Left lung (tissue), 10 donors: Measurements from ENCODE around the gene SLC22A23. TPM values are rescaled to one million over a fixed set of nuclear protein-coding genes. Genes with fewer than 3 reads are reported as not detected.

Experiments used
- ATAC-seq: fragments of 200-7000 bp; cut with Tn5 transposase; one replicate; pipeline ENCODE4 v1.9.1; 2020; ENCODE audit warnings: moderate library complexity
- DNase-seq, 4 donors: peaks; one replicate each; pipeline ENCODE4 v3.0.0-alpha.2; 2013 to 2020
- H3K27ac ChIP-seq, 2 donors: fragments of 200-600 bp; sonication (generic) in 1 of 2; one replicate each; pipeline versions ENCODE4 v1.5.0 to v1.8.0; 2020 to 2021
- H3K27me3 ChIP-seq, 2 donors: fragments of 200-600 bp; sonication (generic) in 1 of 2; one replicate each; pipeline versions ENCODE4 v1.5.0 to v1.8.0; 2020 to 2021
- H3K36me3 ChIP-seq, 2 donors: fragments of 200-600 bp; sonication (generic) in 1 of 2; one replicate each; pipeline versions ENCODE4 v1.5.0 to v1.8.0; 2020 to 2021
- H3K4me1 ChIP-seq, 2 donors: fragments of 200-600 bp; one replicate each; pipeline ENCODE4 v1.8.0; 2021
- H3K4me3 ChIP-seq, 2 donors: fragments of 200-600 bp; sonication (generic) in 1 of 2; one replicate each; pipeline versions ENCODE4 v1.5.0 to v1.8.0; 2020 to 2021; ENCODE audit warnings: mild to moderate bottlenecking in 1 of 2
- H3K9me3 ChIP-seq, 2 donors: fragments of 200-600 bp; sonication (generic) in 1 of 2; one replicate each; pipeline versions ENCODE4 v1.5.0 to v1.8.0; 2020 to 2021
- CTCF ChIP-seq, 2 donors: fragments of 200-600 bp; sonication (generic) in 1 of 2; IDR thresholded peaks; one replicate each; pipeline versions ENCODE4 v1.5.0 to v1.8.0; 2021; ENCODE audit warnings: antibody characterized with exemption in 2 of 2
- intact Hi-C, 2 donors: fragments of 100-400 bp; cut with DNase I; formaldehyde crosslinking; loops; one replicate each; pipeline versions ENCODE4 v1.11.2 to v1.14.2; 2022
- polyA plus RNA-seq, 6 donors: library from polyadenylated mRNA; unstranded; fragments of 120-200 nt; gene quantifications; one replicate each; pipeline ENCODE4 v1.2.1, GENCODE V29; 2013; ENCODE audit not compliant: insufficient read length in 6 of 6
- total RNA-seq, 2 donors: library from RNA; stranded (reverse); fragmentation: NEBNext Ultra II Directional; extraction: Animal tissue kit (Norgen Biotek cat#: 25700); gene quantifications; one replicate each; pipeline ENCODE4 v1.2.1, GENCODE V29; 2021
- donor health status: DM: no; HTN: yes; CAD: no.
- donor health status: DM: no; HTN: no; CAD: no.

The SLC22A23 gene
- total and polyA plus RNA-seq, 8 donors: 19.7 to 31.2 (median 23.9) TPM

DNA sequence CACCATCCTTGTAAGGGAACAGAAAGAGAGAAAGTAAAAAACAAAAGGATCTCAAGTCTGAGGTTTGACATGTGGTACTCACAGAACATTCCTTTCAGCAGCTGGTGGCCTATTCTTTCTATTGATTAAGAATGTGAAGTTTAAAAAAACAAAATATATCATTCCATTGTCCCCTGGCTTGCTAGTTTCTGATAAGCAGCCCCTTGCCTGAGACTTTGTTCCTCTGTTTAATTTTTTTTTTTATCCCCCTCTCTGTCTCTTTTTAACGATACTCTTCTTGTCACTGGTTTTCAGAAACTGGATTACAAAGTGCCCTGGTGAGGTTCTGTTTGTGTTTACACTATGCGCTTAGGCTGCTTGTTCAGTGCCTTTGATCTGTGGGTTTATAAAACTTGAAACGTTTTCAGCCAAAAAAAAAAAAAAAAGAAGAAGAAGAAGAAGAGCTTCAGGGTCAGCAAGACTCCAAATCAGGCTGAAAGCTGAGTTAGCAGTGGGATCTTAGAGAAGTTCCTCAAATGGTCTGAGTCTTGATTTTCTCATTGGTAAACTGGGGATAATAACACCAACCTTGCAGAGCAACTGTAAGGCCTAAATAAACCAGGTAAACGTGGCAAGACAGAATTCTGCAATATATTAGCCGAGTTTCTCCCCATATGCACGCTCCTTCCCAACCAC, 45.1 kb upstream of the SLC22A23 start:
- Histone ChIP-seq H3K4me3 (no peak overlapping the region), H3K27ac (no peak overlapping the region), H3K27me3 (no peaks in the 10 kb centered on the region), H3K36me3 (no peaks in the 10 kb centered on the region), H3K9me3 (no peaks in the 10 kb centered on the region), H3K4me1 (no peaks in the 10 kb centered on the region)
- DNase-seq (no peak), ATAC-seq (no peak)
- intact Hi-C loops: no loop called here
- no peak for TF ChIP-seq CTCF (IDR thresholded peaks at IDR 0.05)

DNA sequence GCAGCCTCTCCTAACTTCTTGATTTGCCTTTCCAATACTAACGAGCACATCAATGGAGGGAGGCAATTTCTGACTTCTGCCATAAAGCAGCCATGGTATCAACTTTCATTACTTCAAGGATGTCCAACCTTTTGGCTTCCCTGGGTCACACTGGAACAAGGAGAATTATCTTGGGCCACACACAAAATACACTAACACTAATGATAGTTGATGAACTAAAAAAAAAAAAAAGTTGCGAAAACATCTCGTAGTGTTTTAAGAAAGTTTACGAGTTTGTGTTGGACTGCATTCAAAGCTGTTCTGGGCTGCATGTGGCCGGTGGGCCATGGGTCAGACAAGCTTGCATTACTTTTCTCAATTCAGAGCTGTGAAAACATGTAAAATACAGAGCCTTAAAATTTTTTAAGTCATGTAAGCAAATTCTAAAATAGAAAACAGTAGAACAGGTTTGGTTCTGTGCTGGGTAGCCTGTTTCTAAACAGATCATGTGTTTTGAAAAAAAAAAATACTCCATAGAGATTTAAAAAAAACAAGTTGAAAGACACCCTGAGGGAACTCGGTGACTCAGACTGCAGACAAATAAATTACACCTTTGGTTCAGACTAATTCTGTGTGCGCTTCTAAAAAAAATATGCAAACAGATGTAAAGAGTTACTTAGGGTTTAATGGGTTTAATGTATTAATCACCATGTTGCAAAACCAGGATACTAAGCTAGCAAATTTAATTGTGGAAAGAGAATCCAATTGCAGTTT, 43.6 kb upstream of the SLC22A23 start:
- intact Hi-C loops: no loop called here
- Histone ChIP-seq H3K27ac (no peak overlapping the region), H3K4me3 (no peak overlapping the region), H3K4me1 (no peaks in the 10 kb centered on the region), H3K27me3 (no peaks in the 10 kb centered on the region), H3K9me3 (no peaks in the 10 kb centered on the region), H3K36me3 (no peaks in the 10 kb centered on the region)
- DNase-seq: no peak
- TF ChIP-seq CTCF (IDR thresholded peaks at IDR 0.05): no peak
- peak; percentile 44 for ATAC-seq

DNA sequence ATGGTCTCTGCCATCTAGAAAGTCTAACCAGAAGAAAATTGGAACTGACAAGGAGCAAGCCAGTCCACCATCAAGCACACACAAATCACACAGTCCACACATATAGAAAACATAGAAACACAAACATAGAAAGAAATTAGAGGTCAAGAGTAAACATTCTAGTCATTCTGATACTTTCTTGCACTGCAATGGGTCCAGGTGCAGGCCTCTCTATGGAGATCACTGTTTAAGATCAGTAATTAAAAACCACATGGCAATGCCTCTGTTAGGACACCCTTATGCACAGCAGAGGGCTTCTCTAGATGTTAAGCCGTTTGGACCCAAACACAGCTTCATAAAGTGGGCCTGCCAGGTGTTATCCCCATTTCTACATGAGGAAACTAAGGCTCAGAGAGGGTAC, 42.8 kb upstream of the SLC22A23 start:
- no peak for DNase-seq
- Histone ChIP-seq H3K27me3 (no peaks in the 10 kb centered on the region), H3K27ac (no peak overlapping the region), H3K36me3 (no peaks in the 10 kb centered on the region), H3K4me3 (no peak overlapping the region), H3K9me3 (no peaks in the 10 kb centered on the region), H3K4me1 (no peaks in the 10 kb centered on the region)
- intact Hi-C loops: no loop called here
- ATAC-seq: no peak
- TF ChIP-seq CTCF (IDR thresholded peaks at IDR 0.05): no peak

DNA sequence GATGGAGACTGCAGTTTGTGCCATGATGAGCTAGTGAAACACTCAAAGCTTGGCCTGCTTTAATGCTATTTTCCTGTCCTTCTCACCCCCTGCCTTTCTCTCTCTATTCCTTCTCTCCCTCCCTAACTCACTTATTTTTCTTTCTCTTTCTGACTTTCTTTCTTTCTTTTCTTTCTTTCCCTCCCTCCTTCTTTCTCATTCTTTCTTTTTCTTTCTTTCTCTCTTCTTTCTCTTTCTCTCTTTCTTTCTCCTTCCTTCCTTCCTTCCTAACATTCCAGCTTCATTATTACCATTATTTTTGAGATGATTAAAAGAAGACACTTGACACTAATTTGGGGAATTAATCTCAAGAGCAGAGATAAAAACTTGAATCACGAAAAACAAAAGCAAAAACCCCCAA, 39.5 kb upstream of the SLC22A23 start:
- no peak for DNase-seq
- Histone ChIP-seq H3K27me3 (peaks cover 0 to 6% of the 10 kb centered on the region in 2 donors), H3K36me3 (no peaks in the 10 kb centered on the region), H3K4me3 (no peak overlapping the region), H3K4me1 (no peaks in the 10 kb centered on the region), H3K27ac (no peak overlapping the region), H3K9me3 (no peaks in the 10 kb centered on the region)
- intact Hi-C loops: no loop called here
- TF ChIP-seq CTCF (IDR thresholded peaks at IDR 0.05): no peak
- no peak for ATAC-seq

DNA sequence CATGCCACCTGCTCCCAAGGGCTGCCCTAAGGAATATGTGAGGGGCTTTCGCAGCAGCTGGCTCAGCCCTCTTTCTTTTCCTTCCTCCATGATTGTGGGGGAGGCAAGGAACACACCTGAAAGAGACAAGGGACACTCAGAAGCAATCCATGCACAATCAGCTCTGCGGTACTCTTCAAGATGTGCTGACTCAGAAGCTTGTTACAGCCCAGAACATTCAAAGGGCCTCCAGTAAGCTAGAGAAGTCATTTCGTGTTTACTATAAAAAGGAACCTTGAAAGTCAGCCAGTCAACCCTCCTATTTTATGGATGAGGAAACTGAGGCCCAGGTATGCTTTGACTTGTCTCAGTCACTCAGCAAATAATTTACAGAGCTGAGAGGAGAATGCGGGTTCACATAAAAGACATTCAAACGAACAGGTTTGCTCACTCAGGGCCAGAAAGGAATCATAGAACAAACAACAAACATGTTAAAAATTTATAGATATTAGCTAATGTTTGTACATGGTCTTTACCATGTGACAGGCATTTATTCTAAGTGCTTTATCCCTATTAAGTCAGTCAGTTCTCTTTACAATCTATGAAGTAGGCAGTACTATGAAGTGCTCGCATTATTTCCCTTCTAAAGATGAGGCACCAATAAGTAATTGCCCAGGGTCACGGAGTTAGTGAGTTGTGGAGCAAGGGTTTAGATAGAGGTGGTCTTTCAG, 37.7 kb upstream of the SLC22A23 start:
- Histone ChIP-seq H3K4me1 (no peaks in the 10 kb centered on the region), H3K36me3 (no peaks in the 10 kb centered on the region), H3K27me3 (peaks cover 0 to 6% of the 10 kb centered on the region in 2 donors), H3K4me3 (no peak overlapping the region), H3K9me3 (no peaks in the 10 kb centered on the region), H3K27ac (no peak overlapping the region)
- ATAC-seq (no peak), DNase-seq (no peak)
- intact Hi-C loops: no loop called here
- no peak for TF ChIP-seq CTCF (IDR thresholded peaks at IDR 0.05)
